T-helper 9 cell (primary cell): ENCODE data around the gene MCUR1.
"Not testable (repeated sequence)": the region's sequence is repeated elsewhere in the genome, so short reads cannot be mapped to it uniquely, and the experiment has no call there.

Experiments used
- DNase-seq: peaks from one replicate; pipeline ENCODE4 v3.0.0-alpha.2; 2020

MCUR1 gene

DNA sequence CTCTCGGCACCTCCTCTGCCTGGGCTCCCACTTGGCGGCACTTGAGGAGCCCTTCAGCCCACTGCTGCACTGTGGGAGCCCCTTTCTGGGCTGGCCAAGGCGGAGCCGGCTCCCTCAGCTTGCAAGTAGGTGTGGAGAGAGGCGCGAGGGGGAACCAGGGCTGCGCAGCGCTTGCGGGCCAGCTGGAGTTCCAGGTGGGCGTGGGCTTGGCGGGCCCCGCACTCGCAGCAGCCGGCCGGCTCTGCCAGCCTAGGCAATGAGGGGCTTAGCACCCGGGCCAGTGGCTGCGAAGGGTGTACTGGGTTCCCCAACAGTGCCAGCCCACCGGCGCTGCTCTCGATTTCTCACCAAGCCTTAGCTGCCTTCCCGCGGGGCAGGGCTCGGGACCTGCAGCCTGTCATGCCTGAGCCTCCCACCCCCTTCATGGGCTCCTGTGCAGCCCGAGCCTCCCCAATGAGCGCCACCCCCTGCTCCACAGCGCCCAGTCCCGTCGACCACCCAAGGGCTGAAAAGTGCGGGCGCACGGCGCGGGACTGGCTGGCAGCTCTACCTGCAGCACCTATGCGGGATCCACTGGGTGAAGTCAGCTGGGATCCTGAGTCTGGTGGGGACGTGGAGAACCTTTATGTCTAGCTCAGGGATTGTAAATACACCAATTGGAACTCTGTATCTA, 41.9 kb downstream of the MCUR1 start:
- DNase-seq: not testable (repeated sequence)

DNA sequence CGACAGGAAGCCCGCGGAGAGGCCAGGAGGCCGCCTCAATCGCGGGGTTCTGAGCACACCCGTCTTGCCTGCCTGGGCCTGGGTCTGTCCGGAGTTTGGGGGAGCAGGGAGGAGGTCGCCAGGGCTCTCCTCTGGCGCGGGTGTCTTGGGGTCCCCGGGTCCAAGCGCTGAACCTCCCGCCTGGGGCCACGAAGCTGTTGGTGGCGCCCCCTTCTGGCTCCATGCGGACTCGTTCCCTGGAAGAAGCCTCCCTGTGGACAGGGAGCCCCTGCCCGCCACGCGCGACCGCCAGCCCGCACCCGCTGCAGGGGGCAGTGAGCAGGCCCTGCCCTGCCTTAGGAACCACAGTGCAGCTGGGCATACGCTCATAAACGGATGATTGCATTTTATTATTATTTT, 44.7 kb downstream of the MCUR1 start:
- DNase-seq: peak; percentile 8

DNA sequence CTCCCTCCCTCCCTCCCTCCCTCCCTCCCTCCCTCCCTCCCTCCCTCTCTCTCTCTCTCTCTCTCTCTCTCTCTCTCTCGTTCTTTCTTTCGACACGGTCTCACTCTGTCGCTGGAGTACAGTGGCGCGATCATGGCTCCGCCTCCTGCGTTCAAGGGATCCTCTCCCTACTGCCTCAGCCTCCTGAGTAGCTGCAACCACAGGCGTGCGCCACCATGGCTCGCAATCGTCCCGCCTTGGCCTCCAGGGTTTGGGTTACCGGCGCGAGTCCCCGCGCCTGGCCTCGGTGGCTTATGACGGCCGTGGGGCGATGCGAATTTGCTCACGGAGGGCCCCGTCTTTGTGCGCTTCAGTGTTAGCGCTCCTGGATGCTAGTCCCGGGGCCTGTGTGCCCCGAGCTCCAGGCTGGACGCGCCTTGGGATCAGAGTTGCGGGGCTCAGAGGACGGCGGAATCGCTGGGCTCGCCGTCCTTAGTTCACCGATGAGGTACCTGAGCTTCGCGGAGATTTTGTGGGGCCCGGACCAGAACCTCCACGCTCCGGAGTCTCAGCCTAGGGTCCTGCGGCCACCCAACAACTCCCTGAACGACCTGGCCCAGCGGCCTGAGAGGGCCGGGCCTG, 45.2 kb downstream of the MCUR1 start:
- DNase-seq: no peak

DNA sequence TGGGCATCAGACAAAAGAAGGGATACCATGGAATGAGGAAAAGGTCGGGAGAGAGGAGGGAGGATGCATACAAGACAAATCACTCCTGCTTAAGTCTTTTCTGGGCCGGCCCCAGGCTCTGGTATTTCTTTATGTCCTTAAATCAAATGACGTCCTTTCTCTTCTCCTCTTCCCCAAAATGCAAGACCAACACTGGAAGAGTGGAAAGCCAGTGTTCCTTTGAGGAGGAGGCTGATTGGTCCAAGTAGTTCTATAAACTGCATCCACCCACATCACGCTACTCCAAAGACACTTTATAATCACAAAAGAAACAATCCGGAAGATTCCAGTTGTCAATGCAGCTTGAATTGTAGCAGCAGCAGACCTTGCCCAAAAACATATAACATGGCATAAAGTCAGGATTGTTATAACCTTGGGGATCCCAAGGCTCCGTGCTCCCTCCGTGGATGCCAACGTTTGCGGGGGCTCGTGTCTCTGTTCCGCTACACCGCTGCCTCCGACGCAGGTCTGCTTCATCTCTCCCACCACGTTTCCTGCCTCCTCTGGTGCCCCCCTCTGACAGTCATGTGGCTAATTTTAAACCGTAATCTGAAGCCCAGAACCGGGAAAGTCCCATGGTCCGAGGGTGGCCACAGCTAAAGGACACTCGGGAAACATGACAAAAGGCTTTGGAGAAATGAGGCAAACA, 47.1 kb downstream of the MCUR1 start:
- peak; percentile 15 for DNase-seq

DNA sequence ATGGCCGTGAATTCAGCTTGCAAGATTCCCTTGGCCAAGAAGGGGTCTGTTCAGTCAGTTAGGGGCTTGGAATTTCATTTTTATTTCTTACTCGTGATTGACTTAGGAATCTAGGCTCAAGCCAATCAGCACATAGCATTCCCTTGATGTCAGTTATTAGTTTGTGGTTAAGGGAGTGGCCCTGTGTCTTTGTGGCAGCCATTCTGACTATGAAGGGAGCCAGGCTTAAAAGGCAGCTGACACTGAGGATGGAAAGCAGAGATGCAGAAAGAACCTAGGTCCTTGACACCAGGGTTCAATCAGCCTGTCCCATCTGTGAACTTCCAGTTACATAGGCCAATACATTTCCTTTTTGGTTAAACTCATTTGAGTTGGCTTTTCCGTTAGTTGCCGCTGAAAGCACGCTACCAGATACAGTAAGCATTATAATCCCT, 48.1 kb downstream of the MCUR1 start:
- no peak for DNase-seq

DNA sequence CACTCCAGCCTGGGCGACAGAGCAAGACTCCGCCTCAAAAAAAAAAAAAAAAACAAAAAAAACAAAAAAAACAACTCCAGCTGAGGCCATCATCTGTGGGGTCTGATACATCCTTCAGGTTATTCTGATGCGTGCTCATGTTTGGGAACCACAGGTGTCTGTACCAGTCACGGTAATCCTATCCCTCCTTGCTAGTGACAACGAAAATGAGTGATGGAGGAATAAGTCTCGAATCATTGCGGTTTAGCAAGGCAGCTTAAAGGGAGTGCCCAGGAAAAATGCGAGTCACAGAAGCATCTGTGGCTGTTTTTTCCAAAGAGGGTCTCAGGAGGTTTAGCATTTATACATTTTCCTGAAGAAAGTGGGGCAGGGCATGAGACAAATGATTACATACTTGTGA, 48.8 kb downstream of the MCUR1 start:
- DNase-seq: no peak

DNA sequence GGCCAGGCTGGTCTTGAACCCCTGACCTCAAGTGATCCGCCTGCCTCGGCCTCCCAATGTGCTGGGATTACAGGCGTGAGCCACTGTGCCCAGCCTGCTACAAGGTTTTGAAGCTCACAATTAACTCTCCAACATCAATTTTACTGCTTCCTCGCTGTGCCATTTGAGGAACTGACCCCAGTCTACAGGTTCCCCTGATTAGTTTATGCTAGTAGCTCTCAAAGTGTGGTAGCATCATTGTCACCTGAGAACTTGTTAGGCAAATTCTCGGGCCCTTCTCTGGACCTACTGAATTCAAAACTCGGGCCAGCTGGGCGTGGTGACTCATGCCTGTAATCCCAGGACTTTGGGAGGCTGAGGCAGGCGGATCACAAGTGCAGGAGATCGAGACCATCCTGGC, 49.4 kb downstream of the MCUR1 start:
- DNase-seq: no peak

DNA sequence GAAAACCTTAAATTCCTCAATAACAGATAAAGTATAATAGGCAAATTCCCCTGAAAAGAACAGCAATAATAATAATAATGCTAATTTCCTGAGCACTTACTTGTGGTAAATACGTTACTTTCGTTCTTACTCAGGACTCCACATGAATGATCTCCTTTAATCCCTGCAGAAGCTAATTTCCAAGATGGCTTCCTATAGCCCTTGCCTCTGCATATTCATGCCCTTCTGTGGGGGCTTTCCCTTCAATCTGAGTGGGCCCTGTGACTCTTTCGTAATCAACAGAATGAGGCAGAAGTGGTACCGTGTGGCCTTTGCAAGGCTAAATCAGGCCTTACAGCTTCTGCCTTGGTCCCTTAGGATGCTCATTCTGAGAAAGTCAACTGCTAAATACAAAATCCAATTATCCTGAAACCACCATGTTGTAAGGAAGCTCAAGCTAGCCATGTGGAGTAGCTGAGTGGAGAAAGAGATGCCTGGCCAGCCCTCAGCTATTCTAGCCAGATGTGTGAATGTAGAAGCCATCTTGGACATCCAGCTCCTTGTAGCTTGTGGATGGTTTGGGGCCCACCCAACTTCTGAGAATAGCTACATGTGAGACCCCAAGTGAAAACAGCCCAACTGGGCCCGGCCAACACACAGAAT, 50.5 kb downstream of the MCUR1 start:
- no peak for DNase-seq

DNA sequence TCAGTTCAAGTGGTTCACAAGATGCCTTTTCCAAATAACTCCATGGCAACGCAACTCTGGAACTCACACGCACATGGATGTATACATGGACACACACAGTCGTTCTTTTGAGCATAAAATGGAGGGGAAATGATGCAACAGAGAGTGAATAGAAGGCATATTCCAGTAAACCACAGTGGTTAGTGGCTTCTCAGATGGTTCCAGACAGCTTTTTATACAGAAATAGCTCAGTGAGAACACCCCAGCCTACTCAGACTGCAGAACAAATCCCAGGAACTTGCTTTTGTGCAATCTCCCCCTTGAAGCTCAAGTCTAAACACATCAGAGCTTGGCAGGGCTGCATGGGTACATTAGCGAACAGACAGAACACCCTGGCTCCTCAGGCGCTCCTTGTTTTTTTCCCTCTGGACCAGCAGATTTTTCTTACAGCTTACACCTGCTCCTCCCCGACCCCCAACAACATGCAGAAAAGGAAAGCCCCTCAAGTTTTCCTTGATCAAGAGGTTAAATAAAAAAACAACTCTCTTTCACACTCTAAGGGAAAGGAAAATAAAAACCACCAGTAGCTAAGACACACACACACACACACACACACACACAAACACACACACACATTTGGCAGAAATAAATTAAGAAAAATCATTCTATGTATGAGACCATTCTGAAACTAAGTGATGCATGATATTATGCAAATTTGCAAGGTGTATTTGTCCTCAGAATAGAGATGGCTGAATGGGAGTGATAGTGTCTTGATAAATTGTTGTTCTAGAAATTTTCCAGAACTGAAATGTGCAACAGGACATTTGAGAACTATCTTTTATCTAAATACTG, 51.5 kb downstream of the MCUR1 start:
- DNase-seq: no peak

DNA sequence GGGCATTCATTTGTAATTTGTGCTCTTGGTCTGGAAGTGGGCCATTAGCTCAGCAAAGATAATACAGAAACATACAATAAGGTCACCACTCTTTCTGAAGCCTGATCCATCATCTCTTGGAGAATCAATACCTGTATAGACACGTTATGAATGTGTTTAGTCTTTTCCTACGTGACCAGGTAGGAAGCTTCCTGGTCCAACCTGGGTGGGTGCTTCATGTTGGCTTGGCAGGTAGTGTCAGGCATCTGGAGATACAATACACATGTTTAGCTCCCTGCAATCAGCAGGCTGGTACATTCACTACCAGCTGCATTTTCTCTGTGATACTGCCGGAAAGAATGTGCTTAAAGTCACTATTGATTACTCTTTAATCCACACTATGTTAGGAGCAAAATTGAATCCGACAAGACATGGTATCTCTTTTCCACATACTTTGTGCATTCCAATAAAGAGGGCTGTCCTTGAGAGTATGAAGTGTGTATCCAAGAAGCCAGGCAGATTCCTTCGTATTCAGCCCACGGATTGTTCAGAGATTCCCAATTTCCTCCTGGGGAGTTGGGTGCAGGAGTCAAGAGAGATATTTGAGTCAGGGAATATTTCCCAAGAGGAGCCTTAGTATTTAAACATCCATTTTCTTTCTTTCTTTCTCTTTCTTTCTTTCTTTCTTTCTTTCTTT, 52.9 kb downstream of the MCUR1 start:
- DNase-seq: no peak

DNA sequence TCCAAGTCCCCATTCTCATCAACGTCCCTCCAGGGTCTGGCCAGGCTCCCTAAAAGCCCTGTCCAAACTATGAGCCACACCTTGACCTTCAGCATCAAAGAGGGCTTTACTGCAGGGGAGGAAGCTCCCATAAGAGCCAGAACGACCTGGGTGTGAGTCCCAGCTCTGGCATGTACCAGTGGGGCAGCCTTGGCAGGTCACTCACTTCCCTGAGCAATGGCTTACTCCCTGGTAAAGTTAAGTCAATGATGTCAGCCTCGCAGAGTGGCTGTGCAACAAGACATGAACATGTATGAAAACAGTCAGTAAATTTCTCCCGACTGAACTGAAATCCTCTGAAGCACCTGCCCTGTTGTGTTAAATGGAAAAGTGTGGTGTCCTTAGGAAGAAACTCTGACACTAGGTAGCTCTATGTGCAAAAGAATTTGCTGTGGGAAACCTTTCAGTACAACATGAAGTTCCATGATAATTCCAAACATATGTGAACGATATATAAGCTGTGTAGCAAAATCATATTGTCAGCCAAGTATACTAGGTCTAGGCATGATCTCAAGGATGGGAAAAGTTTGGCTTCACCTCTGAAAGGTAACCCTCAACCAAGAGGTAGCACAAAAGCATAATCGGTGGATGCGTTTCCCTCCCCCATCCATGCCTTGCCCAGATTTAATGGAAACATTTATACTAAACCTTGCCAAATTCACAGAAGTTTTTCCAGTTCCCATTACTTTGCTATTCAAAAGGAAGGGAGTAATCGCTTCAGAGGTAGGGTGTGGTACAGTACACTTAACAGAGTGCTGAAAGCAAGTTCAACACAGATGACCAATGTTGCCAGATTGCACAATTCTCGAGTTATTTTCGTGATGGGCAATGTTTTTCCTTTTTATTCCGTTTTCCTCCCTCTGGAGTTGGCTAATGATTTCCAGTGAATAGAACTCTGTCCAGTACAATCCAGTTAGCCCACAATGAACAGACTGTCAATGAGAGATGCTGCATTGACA, 53.8 kb downstream of the MCUR1 start:
- no peak for DNase-seq

DNA sequence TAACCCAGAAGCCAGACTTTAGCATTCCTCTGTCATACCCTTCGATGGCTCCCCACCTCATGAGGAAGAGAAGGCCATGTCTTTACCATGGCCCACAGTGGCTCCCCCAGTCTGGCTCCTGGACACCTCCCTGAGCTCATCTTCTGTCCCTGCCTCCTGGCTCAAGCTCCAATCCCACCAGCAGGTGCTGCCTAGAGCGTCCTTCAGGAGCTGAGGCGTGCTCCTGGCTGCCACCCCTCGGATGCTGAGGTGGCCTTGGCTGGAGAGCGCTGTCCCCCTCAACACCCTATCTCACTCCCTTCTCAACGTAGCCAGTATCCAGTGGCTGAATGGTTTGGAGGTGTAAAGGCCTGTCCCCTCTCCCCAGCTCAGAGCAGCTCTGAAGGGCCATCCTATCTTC, 55.3 kb downstream of the MCUR1 start:
- no peak for DNase-seq

DNA sequence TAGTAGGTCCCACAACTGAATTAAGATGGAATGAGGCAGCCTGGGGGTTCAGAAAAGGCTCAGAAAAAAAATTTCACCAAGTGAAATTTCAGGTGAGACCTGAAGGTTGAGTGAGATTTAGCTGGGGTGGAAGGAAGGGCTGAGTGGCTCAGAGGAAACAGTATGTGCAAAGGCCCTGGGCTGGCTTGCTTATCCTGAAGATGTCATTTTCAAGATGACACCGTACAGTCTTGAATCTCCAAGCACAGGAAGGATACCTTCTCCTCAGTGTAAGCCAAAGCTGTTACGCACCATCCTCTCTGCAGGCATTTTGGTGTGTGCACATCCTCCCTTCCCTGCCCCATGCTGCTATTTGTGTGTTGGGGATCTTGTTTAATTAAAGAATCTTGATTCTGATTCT, 59.7 kb downstream of the MCUR1 start:
- no peak for DNase-seq

DNA sequence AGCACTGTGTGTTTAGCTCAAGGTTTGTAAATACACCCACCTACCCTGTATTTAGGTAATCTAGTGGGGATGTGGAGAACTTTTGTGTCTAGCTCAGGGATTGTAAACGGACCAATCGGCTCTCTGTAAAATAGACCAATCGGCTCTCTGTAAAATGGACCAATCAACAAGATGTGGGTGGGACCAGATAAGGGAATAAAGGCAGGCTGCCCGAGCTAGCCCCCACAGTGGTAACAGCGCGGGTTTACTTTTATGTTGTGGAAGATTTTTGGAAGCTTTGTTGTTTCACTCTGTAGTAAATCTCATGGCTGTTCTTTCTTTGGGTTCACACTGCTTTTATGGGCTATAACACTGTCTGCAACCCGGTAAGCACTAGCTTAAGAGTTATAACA, 70.6 kb downstream of the MCUR1 start:
- DNase-seq: no peak

DNA sequence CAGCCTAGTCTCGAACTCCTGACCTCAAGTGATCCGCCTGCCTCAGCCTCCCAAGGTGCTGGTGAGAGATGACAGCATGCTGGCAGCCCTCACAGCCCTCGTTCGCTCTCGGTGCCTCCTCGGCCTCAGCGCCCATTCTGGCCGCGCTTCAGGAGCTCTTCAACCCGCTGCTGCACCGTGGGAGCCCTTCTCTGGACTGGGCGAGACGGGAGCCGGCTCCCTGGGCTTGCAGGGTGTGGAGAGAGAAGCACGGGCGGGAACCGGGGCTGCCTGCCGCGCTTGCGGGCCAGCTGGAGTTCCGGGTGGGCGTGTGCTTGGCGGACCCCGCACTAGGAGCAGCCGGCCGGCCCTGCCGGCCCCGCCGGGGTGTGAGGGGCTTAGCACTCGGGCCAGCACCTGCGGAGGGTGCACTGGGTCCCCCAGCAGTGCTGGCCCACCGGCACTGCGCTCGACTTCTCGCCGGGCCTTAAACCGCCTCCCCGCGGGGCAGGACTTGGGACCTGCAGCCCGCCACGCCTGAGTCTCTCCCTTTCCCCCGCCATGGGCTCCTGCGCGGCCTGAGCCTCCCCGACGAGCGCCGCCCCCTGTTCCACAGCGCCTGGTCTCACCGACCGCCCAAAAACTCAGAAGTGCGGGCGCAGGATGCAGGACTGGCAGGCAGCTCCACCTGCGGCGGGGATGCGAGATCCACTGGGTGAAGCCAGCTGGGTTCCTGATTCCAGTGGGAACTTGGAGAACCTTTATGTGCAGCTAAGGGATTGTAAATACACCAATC, 71.2 kb downstream of the MCUR1 start:
- no peak for DNase-seq

DNA sequence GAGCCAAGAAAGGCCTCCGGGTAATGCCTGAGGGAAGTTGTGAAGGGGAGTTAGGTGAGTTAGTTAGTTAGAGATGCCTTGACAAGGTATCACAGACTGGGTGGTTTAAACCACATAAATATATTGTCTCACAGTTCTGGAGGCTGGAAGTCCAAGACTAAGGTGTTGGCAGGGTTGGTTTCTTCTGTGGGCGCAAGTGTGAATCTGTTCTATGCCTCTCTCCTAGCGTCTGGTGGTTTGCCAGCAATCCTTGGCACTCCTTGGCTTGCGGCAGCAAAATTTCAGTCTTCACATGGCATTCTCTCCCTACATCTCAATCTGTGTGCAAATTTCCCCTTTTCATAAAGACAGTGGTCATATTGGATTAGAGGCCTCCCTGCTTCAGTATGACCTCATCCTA, 73.0 kb downstream of the MCUR1 start:
- no peak for DNase-seq
